Erythroblast (primary cell): ENCODE measurements around the gene IQCH.

Experiments used
- DNase-seq, 2 experiments: peaks; one replicate each; lab custom pipeline; 2025; lab: John Stamatoyannopoulos, UW
- GATA1 ChIP-seq: IDR thresholded peaks from 2 replicates; pipeline ENCODE4 v1.6.1; 2011; ENCODE audit warnings: low read depth, mild to moderate bottlenecking, control low read depth, low read length, moderate library complexity
- POLR2A ChIP-seq: IDR thresholded peaks from 2 replicates; pipeline ENCODE4 v1.6.1; 2011; ENCODE audit warnings: mild to moderate bottlenecking, low read length

The IQCH gene

DNA sequence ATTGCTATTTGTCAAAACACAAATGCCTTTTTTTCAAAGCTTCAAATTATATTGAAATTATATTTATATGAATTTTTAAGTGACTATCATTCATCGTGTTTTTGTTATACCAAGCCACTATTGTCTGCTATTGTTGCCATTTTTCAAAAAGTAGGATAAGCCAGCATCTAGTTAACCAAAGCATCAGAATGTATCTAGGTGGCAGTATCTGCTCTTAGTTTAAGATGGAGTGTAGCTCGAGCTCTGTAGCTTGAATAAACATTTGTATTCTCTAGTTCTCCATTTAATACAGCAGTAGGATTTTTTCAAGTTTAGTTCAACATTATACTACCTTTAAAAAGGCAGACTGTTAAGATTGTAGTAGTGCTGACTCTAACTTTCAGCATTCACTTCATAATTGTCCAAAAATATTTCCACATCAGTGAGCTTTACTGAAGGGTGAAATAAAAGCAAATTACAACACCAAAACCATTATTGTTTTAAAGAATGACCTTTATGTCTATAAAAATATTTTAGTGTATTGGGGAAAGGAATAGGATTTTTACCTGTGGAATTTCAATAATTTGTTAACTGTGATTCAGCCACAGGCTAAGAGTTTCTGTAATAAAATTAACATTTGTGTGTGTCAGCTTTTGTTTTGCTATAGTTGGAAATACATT lies 246.7 kb downstream of the IQCH start:
- peak in 1 of 2 experiments; percentile 27 for DNase-seq
- no peak for TF ChIP-seq GATA1
- no peak for TF ChIP-seq POLR2A

GRCh38 chr15:67501836-67502461 lies 247.4 kb downstream of the IQCH start:
- no peak for DNase-seq
- TF ChIP-seq GATA1, result no peak

DNA sequence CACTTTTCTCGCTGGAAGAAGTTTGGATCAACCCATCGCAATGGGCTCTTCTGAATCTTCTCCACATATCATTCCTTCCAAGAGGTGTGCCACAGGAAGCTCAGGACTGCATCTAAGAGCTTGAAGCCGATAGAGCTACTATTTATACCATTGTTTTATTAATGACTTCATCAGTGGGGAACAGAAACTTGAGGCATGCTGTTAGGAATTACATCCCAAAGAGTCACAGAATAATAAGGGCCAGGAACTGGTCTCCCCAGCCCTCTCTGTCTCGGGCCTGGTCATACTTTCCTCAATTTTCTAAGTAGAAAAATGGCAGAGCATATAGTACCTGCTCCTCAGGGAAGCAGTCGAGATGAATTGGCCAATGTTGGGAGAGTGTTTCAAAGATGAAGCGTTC lies 249.5 kb downstream of the IQCH start:
- TF ChIP-seq POLR2A, result no peak
- no peak for TF ChIP-seq GATA1
- DNase-seq, result no peak

DNA sequence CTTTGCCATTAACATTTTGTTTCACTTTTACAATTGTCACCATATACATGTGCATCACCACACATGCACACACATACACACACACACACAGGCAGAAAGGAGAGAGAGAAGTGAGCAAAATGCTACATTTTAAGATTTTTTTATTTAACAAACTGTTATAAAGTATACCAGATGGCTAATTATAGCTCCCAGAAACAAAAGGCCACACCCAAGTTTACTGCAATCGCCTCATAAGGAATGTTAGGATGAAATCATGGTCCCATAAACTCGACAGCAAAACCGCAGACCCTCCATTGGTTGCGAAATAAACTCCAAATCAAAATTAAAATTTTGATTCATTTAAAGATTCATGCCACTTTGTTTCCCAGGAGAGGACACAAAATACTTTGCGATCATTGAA lies 250.2 kb downstream of the IQCH start:
- TF ChIP-seq GATA1 (no peak), POLR2A (no peak)
- no peak for DNase-seq

GRCh38 chr15:67505675-67506572 lies 251.3 kb downstream of the IQCH start:
- DNase-seq, result no peak
- no peak for TF ChIP-seq GATA1
- no peak for TF ChIP-seq POLR2A

DNA sequence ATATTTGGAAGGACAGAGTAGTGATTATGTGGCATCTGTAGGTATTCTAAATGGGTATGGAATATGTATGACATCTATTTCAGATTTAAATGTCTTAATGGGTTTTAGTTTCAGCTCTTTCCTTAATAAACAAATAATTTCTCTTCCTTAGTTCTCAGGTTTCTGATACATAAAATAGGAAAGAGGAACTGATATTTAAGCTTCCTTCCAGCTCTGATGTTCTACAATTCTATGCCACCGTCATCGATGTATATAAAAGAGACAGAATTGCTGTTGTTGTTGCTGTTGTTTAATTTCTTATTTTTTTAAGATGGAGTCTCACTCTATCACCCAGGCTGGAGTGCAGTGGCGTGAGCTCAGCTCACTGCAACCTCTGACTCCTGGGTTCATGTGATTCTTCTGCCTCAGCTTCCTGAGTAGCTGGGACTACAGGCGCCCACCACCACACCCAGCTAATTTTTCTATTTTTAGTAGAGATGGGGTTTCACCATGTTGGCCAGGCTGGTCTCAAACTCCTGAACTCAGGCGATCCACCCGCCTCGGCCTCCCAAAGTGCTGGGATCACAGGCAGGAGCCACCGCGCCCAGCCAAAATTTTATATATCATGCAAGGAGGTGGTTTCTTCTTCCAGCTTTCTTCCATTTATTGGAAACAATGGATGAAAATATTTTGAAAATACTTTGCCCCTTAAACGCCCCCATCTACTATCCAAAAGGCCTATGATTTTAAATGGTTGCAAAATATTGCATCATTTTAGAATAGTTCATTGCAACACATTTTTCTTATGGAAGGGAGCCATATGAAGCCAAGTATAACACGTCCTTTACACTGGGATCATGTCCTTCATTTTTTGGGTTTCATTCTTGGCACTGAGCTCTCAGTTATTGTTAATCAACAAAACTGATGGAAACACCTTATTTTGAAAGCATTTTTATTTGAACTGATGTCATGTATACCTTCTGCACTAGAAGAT lies 252.5 kb downstream of the IQCH start:
- TF ChIP-seq GATA1 (no peak), POLR2A (no peak)
- DNase-seq, result peak in 1 of 2 experiments; percentile 23

- DNase-seq, result no peak
- TF ChIP-seq GATA1 (no peak), POLR2A (no peak)
Observed at GRCh38 chr15:67508407-67508806, 253.8 kb downstream of the IQCH start.

DNA sequence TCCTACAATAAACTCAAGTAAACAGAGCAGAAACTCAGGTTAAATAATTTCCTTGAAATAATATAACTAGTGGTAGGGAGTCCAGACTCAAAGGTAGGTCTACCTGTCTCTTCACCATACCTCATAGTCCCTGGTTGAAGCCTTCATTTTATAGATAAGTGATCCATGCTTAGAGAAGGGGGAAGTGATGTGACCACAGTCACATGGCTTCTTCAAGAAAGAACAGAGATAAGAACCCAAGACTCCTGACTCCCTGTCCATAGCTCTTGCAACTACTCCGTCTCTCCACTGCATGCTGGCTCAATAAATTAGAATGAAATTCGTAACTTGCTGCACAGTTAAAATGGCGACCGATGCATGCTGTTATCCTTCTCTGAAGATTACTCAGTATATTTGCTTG lies 255.3 kb downstream of the IQCH start:
- TF ChIP-seq POLR2A (no peak), GATA1 (no peak)
- peak; percentile 7 to 17 for DNase-seq

GRCh38 chr15:67510597-67511190 lies 256.1 kb downstream of the IQCH start:
- no peak for TF ChIP-seq POLR2A
- TF ChIP-seq GATA1, result no peak
- no peak for DNase-seq

DNA sequence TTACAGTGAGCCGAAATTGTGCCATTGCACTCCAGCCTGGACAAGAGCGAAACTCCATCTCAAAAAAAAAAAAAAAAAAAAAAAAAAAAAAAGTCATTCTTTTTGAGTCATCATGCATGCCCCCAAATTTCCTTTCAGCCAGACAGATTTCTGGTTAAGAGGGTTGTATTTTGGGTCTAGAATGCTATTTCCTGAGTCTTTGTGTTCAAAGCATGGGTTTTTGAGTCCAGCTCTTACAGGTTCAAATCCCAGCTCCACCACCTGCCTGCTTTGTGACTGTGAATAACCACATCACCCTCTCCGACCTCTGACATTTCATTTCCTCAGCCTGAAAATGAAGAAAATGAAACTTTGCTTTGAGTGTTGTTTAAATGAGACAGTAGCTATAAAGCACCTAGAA lies 257.0 kb downstream of the IQCH start:
- no peak for DNase-seq
- no peak for TF ChIP-seq GATA1
- TF ChIP-seq POLR2A, result no peak

DNA sequence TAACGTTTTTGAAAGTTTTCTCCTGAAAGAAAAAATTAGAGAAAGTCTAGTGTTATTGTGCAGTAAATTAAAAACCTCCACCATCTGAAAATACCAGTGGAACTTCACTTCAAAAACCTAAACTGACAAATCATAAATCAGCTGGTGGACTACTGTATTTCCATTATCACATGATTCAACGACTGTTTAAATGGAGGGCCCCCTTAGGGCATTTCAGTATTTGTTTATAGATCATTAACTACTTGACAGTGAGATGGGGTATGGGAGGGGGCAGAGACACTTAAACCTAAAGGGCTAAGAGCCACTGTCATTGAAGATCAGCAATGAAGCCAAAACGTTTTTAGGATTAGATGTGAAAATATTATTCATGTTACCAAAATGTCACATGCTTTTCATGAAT lies 257.6 kb downstream of the IQCH start:
- TF ChIP-seq GATA1 (no peak), POLR2A (no peak)
- no peak for DNase-seq

GRCh38 chr15:67512933-67513714 lies 258.5 kb downstream of the IQCH start:
- no peak for DNase-seq
- no peak for TF ChIP-seq POLR2A
- TF ChIP-seq GATA1, result no peak
